GM20000 (cell line): ENCODE measurements around the gene PPP1R9B.
A peak's percentile ranks its signal among the peaks of the same experiment; 100 is the strongest.

Source experiments
- DNase-seq: peaks from one replicate; pipeline ENCODE4 v3.0.0; 2012; ENCODE audit warnings: low spot score
- TF ChIP-seq, protein P1 (sequence below): IDR thresholded peaks from 2 replicates; pipeline ENCODE4 v1.5.1; 2012; ENCODE audit warnings: mild to moderate bottlenecking, control low read depth; ENCODE audit errors: extremely low read depth, missing control alignments

Gene PPP1R9B

GRCh38 chr17:50165466-50165865, 15.0 kb upstream of the PPP1R9B start:
- TF ChIP-seq, protein P1, sequence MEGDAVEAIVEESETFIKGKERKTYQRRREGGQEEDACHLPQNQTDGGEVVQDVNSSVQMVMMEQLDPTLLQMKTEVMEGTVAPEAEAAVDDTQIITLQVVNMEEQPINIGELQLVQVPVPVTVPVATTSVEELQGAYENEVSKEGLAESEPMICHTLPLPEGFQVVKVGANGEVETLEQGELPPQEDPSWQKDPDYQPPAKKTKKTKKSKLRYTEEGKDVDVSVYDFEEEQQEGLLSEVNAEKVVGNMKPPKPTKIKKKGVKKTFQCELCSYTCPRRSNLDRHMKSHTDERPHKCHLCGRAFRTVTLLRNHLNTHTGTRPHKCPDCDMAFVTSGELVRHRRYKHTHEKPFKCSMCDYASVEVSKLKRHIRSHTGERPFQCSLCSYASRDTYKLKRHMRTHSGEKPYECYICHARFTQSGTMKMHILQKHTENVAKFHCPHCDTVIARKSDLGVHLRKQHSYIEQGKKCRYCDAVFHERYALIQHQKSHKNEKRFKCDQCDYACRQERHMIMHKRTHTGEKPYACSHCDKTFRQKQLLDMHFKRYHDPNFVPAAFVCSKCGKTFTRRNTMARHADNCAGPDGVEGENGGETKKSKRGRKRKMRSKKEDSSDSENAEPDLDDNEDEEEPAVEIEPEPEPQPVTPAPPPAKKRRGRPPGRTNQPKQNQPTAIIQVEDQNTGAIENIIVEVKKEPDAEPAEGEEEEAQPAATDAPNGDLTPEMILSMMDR = no peak
- DNase-seq = no peak

- TF ChIP-seq, protein P1 = no peak
- no peak for DNase-seq
Measured at GRCh38 chr17:50165066-50165465, 14.6 kb upstream of the PPP1R9B start.

- TF ChIP-seq, protein P1 = no peak
- no peak for DNase-seq
Measured at GRCh38 chr17:50164697-50164988, 14.2 kb upstream of the PPP1R9B start.

GRCh38 chr17:50163843-50164696, 13.6 kb upstream of the PPP1R9B start:
- TF ChIP-seq, protein P1 = no peak
- DNase-seq = peak; percentile 63

DNA sequence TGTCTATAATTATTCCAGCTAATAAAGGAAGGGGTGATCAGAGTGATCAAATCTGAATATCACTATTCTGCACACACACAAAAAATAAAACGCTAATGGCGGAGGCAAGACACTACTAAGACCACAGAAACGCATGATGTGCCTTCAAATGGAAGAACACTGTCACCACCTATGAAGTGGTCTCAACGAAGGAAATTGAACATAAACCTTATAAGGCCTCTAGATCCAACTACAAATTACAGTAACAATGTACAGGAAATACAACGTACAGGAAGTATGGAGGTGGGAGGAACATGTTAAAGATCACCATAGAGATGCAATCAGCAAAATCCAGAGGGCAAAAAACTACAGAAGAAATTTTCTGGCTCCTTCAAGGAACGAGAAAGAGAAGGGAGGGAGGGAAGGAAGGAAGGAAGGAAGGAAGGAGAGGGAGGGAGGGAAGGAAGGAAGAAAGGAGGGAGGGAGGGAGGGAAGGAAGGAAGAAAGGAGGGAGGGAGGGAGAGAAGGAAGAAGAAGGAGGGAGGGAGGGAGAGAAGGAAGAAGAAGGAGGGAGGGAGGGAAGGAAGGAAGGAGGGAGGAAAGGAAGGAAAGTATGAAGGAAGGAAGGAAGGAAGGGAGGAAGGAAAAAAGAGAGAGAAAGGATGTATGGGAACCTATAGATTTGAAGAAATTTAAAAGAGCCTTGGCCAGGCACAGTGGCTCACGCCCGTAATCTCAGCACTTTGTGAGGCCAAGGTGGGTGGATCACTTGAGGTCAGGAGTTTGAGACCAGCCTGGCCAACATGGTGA, 12.2 kb upstream of the PPP1R9B start:
- no peak for DNase-seq
- TF ChIP-seq, protein P1 = no peak

GRCh38 chr17:50161911-50162288, 11.4 kb upstream of the PPP1R9B start:
- TF ChIP-seq, protein P1 = no peak
- no peak for DNase-seq
